Tibial nerve (tissue), 4 donors: ENCODE data around the gene HTRA3.

Source experiments
- CTCF ChIP-seq, 5 experiments: fragments of 200-600 bp in 3 of 5; fragments of 450-650 bp in 2 of 5; sonication (generic) in 3 of 5; IDR thresholded peaks; one replicate each; pipeline ENCODE4 v1.5.1; 2016 to 2019; ENCODE audit warnings: antibody characterized with exemption in 5 of 5, mild to moderate bottlenecking in 3 of 5, moderate library complexity in 2 of 5
- EP300 ChIP-seq, 2 donors: sonication (generic); formaldehyde crosslinking; IDR thresholded peaks; one replicate each; pipeline ENCODE4 v1.6.1; 2017; ENCODE audit warnings: antibody characterized with exemption in 2 of 2, mild to moderate bottlenecking in 1 of 2
- POLR2A ChIP-seq, 2 donors: fragments of 450-650 bp; IDR thresholded peaks; one replicate each; pipeline ENCODE4 v1.6.1; 2017; ENCODE audit warnings: antibody characterized with exemption in 2 of 2, mild to moderate bottlenecking in 2 of 2, moderate library complexity in 2 of 2

- no peak for TF ChIP-seq CTCF (IDR thresholded peaks at IDR 0.05)
- TF ChIP-seq POLR2A (IDR thresholded peaks at IDR 0.05): no peak
- no peak for TF ChIP-seq EP300 (IDR thresholded peaks at IDR 0.05)
Measured at GRCh38 chr4:8290701-8290970, 21.1 kb downstream of the HTRA3 start.
